Esophagus muscularis mucosa (tissue), 4 donors: ENCODE data around the gene MBNL1. TPM values are rescaled to one million over a fixed set of nuclear protein-coding genes. Genes with fewer than 3 reads are reported as not detected.
A peak's percentile ranks its signal among the peaks of the same experiment; 100 is the strongest.

Experiments
- DNase-seq: peaks from one replicate; pipeline ENCODE4 v3.0.0-alpha.2; 2017; ENCODE audit errors: extremely low spot score
- H3K27ac ChIP-seq, 4 donors: fragments of 200-600 bp; sonication (generic); replicated peaks in 1 of 4; 1 replicate in 3 of 4; 2 replicates in 1 of 4; pipeline ENCODE4 v1.5.1; 2016 to 2019; ENCODE audit warnings: mild to moderate bottlenecking in 1 of 4
- H3K27me3 ChIP-seq, 4 donors: fragments of 200-600 bp; sonication (generic); one replicate each; pipeline versions ENCODE4 v1.5.1 to v1.6.0; 2016 to 2019
- H3K36me3 ChIP-seq, 4 donors: fragments of 200-600 bp; sonication (generic); one replicate each; pipeline ENCODE4 v1.5.1; 2016 to 2019
- H3K4me1 ChIP-seq, 4 donors: fragments of 200-600 bp; sonication (generic); one replicate each; pipeline ENCODE4 v1.5.1; 2016 to 2019
- H3K4me3 ChIP-seq, 4 donors: fragments of 200-600 bp; sonication (generic); 1 replicate in 2 of 4; 2 replicates in 2 of 4; pipeline ENCODE4 v1.5.1; 2016 to 2019; ENCODE audit warnings: mild to moderate bottlenecking in 4 of 4, moderate library complexity in 1 of 4
- H3K9me3 ChIP-seq, 4 donors: fragments of 200-600 bp; sonication (generic); 1 replicate in 3 of 4; 2 replicates in 1 of 4; pipeline ENCODE4 v1.5.1; 2016 to 2019
- CTCF ChIP-seq, 3 experiments: fragments of 200-600 bp in 2 of 3; fragments of 450-650 bp in 1 of 3; sonication (generic) in 2 of 3; IDR thresholded peaks; one replicate each; pipeline ENCODE4 v1.5.1; 2017 to 2019; ENCODE audit warnings: antibody characterized with exemption in 3 of 3, mild to moderate bottlenecking in 2 of 3, moderate library complexity in 1 of 3
- EP300 ChIP-seq: sonication (generic); formaldehyde crosslinking; IDR thresholded peaks from one replicate; pipeline ENCODE4 v1.6.1; 2017; ENCODE audit warnings: antibody characterized with exemption
- POLR2A ChIP-seq: fragments of 450-650 bp; IDR thresholded peaks from one replicate; pipeline ENCODE4 v1.6.1; 2017; ENCODE audit warnings: antibody characterized with exemption, moderate library complexity, mild to moderate bottlenecking, low read depth
- POLR2AphosphoS5 ChIP-seq, 2 donors: sonication (generic); formaldehyde crosslinking; IDR thresholded peaks; one replicate each; pipeline ENCODE4 v1.6.1; 2017; ENCODE audit warnings: antibody characterized with exemption in 2 of 2
- WGBS: methylation state at CpG from one replicate; pipeline ENCODE4 v1.1.5; 2018; 5-methylcytosine and 5-hydroxymethylcytosine counted together
- intact Hi-C: fragments of 100-400 bp; cut with DNase I; formaldehyde crosslinking; loops from one replicate; pipeline ENCODE4 v1.15.1; 2023
- total RNA-seq, 4 donors: library from RNA; depleted of rRNA; stranded (reverse); fragments of >200 nt; gene quantifications; one replicate each; pipeline versions ENCODE4 v1.1.0 to v1.2.1, GENCODE V29; 2016

The MBNL1 gene
- total RNA-seq, 4 donors from 2014 or later: 635 to 868 (median 720) TPM

GRCh38 chr3:152359385-152360248, 90.9 kb downstream of the MBNL1 start:
- 34% methylated on average over 2 of the region's 2 CpGs for WGBS
- Histone ChIP-seq H3K27ac (peak overlapping the region in 3 of 4 donors; percentile 1 to 25 (median 9)), H3K27me3 (no peaks in the 10 kb centered on the region), H3K4me3 (no peak overlapping the region), H3K4me1 (peaks cover 67 to 95% (median 87%) of the 10 kb centered on the region in 4 donors), H3K9me3 (no peaks in the 10 kb centered on the region), H3K36me3 (no peaks in the 10 kb centered on the region)
- TF ChIP-seq POLR2A: no peak
- TF ChIP-seq POLR2AphosphoS5 (IDR thresholded peaks at IDR 0.05): no peak
- TF ChIP-seq CTCF (IDR thresholded peaks at IDR 0.05): no peak
- TF ChIP-seq EP300: no peak
- no peak for DNase-seq
- intact Hi-C loops: no loop called here

DNA sequence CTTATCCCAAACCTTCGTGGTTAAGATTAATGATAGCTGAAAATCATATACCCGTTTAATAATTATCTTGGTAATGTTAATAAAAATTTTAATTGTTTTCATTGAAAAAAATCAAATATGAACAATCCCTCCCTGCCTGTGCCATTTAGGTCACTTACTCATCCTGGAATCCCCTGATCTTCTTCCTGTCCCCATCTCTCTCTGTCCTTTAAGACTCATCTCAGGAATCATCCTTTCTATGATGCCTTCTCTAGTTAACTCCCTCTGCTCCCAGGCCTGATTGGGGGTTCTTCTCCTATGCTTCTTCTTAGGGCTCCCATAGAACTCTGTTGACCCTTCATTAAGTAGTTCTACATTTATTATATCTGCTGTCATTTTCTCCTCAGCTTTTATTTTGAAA, 91.6 kb downstream of the MBNL1 start:
- H3K27ac ChIP-seq: peak overlapping the region in 2 of 4 donors; percentile 9 to 25
- TF ChIP-seq EP300: no peak
- no peak for TF ChIP-seq POLR2A
- no peak for TF ChIP-seq POLR2AphosphoS5 (IDR thresholded peaks at IDR 0.05)
- no peak for TF ChIP-seq CTCF (IDR thresholded peaks at IDR 0.05)
- no peak for DNase-seq
- H3K27me3 ChIP-seq: no peaks in the 10 kb centered on the region
- H3K36me3 ChIP-seq: no peaks in the 10 kb centered on the region
- 69% methylated on average over 2 of the region's 2 CpGs for WGBS
- H3K9me3 ChIP-seq: no peaks in the 10 kb centered on the region
- no peak overlapping the region for H3K4me3 ChIP-seq
- intact Hi-C loops: no loop called here
- peaks cover 74 to 95% (median 90%) of the 10 kb centered on the region in 4 donors for H3K4me1 ChIP-seq

DNA sequence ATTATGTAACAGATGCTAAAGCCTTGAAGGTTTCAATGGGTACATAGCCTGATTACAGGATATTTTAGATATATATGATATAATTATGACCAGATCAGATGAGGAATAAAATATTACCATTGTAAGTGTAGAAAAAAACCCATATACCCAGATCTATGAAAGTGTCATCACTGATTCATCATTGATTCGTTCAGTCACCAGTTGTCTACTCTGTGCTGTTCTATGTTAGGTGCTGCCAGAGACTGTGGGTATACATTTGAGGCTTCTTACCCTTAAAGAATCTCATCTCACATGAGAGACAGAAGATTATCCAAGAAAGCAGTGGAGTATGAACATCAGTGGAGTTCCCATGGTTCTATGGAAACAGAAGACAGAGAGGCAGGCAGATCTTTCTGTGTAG, 92.2 kb downstream of the MBNL1 start:
- no peak for DNase-seq
- Histone ChIP-seq H3K27ac (peak overlapping the region in 2 of 4 donors; percentile 20 to 28), H3K4me3 (no peak overlapping the region), H3K4me1 (peaks cover 75 to 96% (median 93%) of the 10 kb centered on the region in 4 donors), H3K9me3 (no peaks in the 10 kb centered on the region), H3K36me3 (no peaks in the 10 kb centered on the region), H3K27me3 (no peaks in the 10 kb centered on the region)
- TF ChIP-seq CTCF (IDR thresholded peaks at IDR 0.05) (no peak), POLR2A (no peak), POLR2AphosphoS5 (IDR thresholded peaks at IDR 0.05) (peak in 1 of 2 donors; percentile 16), EP300 (no peak)
- intact Hi-C loops: no loop called here
- WGBS: 96% methylated on average over 1 of the region's 1 CpG

GRCh38 chr3:152362086-152362485, 93.4 kb downstream of the MBNL1 start:
- peak overlapping the region in 3 of 4 donors; percentile 1 to 28 (median 15) for H3K27ac ChIP-seq
- TF ChIP-seq POLR2AphosphoS5 (IDR thresholded peaks at IDR 0.05): no peak
- no peak for TF ChIP-seq POLR2A
- no peak for TF ChIP-seq EP300
- no peak for TF ChIP-seq CTCF (IDR thresholded peaks at IDR 0.05)
- intact Hi-C loops: no loop called here
- H3K27me3 ChIP-seq: no peaks in the 10 kb centered on the region
- DNase-seq: no peak
- 82% methylated on average over 5 of the region's 5 CpGs for WGBS
- peaks cover 74 to 95% (median 87%) of the 10 kb centered on the region in 4 donors for H3K4me1 ChIP-seq
- no peak overlapping the region for H3K4me3 ChIP-seq
- peaks cover 0 to 1% (median under 1%) of the 10 kb centered on the region in 4 donors for H3K36me3 ChIP-seq
- H3K9me3 ChIP-seq: no peaks in the 10 kb centered on the region
